Measurements from ENCODE around the gene PDLIM5.

The PDLIM5 gene

DNA sequence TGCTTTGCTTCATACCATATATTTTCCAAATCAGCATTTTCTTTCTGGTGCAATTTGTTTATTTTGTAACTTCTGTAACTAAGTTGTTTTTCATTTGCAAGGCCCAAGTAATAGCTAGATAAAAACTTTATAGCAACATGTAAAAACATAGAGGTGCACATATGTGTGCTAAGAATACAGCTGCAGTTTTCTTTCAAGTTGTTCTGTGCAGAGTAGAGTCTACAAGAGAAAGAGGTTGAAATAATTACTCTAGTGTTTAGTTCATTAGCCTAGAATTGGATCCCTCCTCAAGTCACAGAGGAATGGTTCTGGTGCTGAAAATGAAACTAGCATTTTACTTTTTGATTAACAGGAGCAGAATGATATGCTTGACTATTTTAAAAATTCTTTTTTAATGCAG lies 32.2 kb upstream of the PDLIM5 start:
- TF ChIP-seq NFRKB (IDR thresholded peaks at IDR 0.05) (no peak), FOXM1 (IDR thresholded peaks at IDR 0.05; ENCODE audit: borderline replicate concordance) (no peak), L3MBTL2 (conservative IDR thresholded peaks at IDR 0.05) (no peak), PKNOX1 (IDR thresholded peaks at IDR 0.05) (no peak), LEF1 (IDR thresholded peaks at IDR 0.05; ENCODE audit: borderline replicate concordance) (no peak), FOXK2 (IDR thresholded peaks at IDR 0.05) (no peak), ZNF384 (IDR thresholded peaks at IDR 0.05) (no peak), CTBP1 (IDR thresholded peaks at IDR 0.05; ENCODE audit: borderline replicate concordance) (no peak), HDGF (IDR thresholded peaks at IDR 0.05; ENCODE audit: borderline replicate concordance) (no peak)
- POLR2A ChIA-PET, result no interaction called here
- CTCF ChIA-PET, result interaction anchor here (1.2 kb wide), 1 partner anchor 12 kb away, joined by 4 read pairs; no protein-coding TSS in a partner anchor
- no peak for DNase-seq (ENCODE audit: extremely low spot score)

- POLR2A ChIA-PET, result no interaction called here
Measured at GRCh38 chr4:94419956-94420355, 31.8 kb upstream of the PDLIM5 start.

DNA sequence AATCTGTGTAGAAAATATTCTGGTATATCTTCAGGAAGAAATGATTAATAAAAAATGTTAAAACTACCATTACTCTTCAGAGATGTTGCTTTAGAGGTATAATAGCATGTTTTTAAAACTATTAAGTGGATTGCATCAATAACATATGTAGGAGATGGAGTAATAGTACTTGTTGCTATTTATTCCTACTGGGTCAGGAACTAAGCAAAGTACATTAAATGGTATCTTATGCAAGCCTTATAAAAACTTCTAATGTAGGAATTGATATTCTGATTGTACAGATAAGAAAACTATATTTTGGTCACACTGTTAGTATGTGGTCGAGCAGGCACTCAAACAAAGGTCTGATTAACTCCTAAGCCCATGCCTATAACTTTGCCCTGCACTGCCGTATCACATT lies 31.4 kb upstream of the PDLIM5 start:
- ChIA-PET POLR2A (no interaction called here), CTCF (no interaction called here)
- TF ChIP-seq FOXA1 (IDR thresholded peaks at IDR 0.05) (no peak), HDGF (IDR thresholded peaks at IDR 0.05; ENCODE audit: borderline replicate concordance) (no peak), LEF1 (IDR thresholded peaks at IDR 0.05; ENCODE audit: borderline replicate concordance) (no peak), NFRKB (IDR thresholded peaks at IDR 0.05) (no peak), SUZ12 (IDR thresholded peaks at IDR 0.05) (no peak), ELF4 (IDR thresholded peaks at IDR 0.05) (no peak), BHLHE40 (IDR thresholded peaks at IDR 0.05; ENCODE audit: borderline replicate concordance) (no peak), PKNOX1 (IDR thresholded peaks at IDR 0.05) (no peak), ZNF384 (IDR thresholded peaks at IDR 0.05) (no peak), L3MBTL2 (conservative IDR thresholded peaks at IDR 0.05) (no peak), TARDBP (IDR thresholded peaks at IDR 0.05) (no peak), SP1 (IDR thresholded peaks at IDR 0.05) (no peak)
- no peak for DNase-seq (ENCODE audit: extremely low spot score)

More at GRCh38 chr4:94419956-94420355, 31.8 kb upstream of the PDLIM5 start:
- CTCF ChIA-PET, result interaction anchor here (1.2 kb wide), 1 partner anchor 12 kb away, joined by 4 read pairs; no protein-coding TSS in a partner anchor
- no peak for DNase-seq (ENCODE audit: extremely low spot score)
- no peak for TF ChIP-seq BHLHE40 (IDR thresholded peaks at IDR 0.05; ENCODE audit: borderline replicate concordance)
- TF ChIP-seq SP1 (IDR thresholded peaks at IDR 0.05), result no peak
- TF ChIP-seq ZNF384 (IDR thresholded peaks at IDR 0.05), result no peak

DNA sequence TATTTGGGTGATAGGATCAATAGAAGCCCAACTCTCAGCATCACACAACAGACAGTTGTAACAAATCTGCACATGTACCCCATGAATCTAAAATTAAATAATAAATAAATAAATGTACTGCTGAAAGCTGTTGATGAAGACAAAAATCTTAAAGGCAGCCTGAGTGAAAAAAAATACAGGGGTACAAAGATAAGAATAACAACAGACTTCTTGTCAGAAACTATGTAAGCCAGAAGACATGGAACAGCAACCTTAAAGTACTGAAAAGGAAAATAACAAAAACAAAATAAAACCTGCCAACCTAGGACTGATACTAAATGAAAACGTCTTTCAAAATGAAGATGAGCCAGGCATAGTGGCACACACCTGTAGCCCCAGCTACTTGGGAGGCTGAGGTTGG lies 25.0 kb upstream of the PDLIM5 start:
- ChIA-PET POLR2A (no interaction called here), CTCF (no interaction called here)
- no peak for DNase-seq (ENCODE audit: extremely low spot score)
- TF ChIP-seq ARNT (IDR thresholded peaks at IDR 0.05) (no peak), TARDBP (IDR thresholded peaks at IDR 0.05) (no peak), NFRKB (IDR thresholded peaks at IDR 0.05) (no peak), LEF1 (IDR thresholded peaks at IDR 0.05; ENCODE audit: borderline replicate concordance) (no peak), BHLHE40 (IDR thresholded peaks at IDR 0.05; ENCODE audit: borderline replicate concordance) (no peak), FOXM1 (IDR thresholded peaks at IDR 0.05; ENCODE audit: borderline replicate concordance) (no peak), HDGF (IDR thresholded peaks at IDR 0.05; ENCODE audit: borderline replicate concordance) (no peak), ELF4 (IDR thresholded peaks at IDR 0.05) (no peak), FOXA1 (IDR thresholded peaks at IDR 0.05) (no peak), PKNOX1 (IDR thresholded peaks at IDR 0.05) (no peak), ZNF384 (IDR thresholded peaks at IDR 0.05) (no peak), SUZ12 (IDR thresholded peaks at IDR 0.05) (no peak), CTBP1 (IDR thresholded peaks at IDR 0.05; ENCODE audit: borderline replicate concordance) (no peak), SP1 (IDR thresholded peaks at IDR 0.05) (no peak), FOXK2 (IDR thresholded peaks at IDR 0.05) (no peak), L3MBTL2 (conservative IDR thresholded peaks at IDR 0.05) (no peak)

DNA sequence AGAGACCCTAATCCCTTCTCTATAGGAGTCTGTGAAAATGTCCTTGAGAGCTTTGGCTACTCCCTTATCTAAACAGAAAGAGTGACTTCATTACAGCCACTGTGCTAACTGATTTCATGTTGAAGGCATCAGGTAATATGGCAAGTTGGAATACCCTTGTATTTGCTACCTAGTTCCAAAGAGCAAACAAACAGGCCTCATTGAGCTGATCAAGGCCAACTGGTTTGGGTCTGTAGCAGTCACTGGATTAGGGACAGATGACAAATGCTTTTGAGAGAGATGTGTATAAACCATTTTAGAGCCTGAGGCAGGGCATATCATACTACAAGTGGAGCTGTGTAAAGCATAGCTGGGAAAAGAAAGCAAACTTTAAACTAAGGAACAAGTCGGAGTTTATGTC lies 22.9 kb upstream of the PDLIM5 start:
- DNase-seq (ENCODE audit: extremely low spot score), result no peak
- CTCF ChIA-PET, result interaction anchor here (1.2 to 2.2 kb wide), 2 partner anchors 20 to 22 kb away, joined by 3 to 5 read pairs; no protein-coding TSS in a partner anchor
- POLR2A ChIA-PET, result no interaction called here
- TF ChIP-seq LEF1 (IDR thresholded peaks at IDR 0.05; ENCODE audit: borderline replicate concordance), result no peak
- no peak for TF ChIP-seq BHLHE40 (IDR thresholded peaks at IDR 0.05; ENCODE audit: borderline replicate concordance)
- no peak for TF ChIP-seq FOXA1 (IDR thresholded peaks at IDR 0.05)
- no peak for TF ChIP-seq L3MBTL2 (conservative IDR thresholded peaks at IDR 0.05)
- TF ChIP-seq FOXK2 (IDR thresholded peaks at IDR 0.05), result no peak
- no peak for TF ChIP-seq FOXM1 (IDR thresholded peaks at IDR 0.05; ENCODE audit: borderline replicate concordance)
- no peak for TF ChIP-seq SUZ12 (IDR thresholded peaks at IDR 0.05)
- no peak for TF ChIP-seq ARNT (IDR thresholded peaks at IDR 0.05)
- no peak for TF ChIP-seq CTBP1 (IDR thresholded peaks at IDR 0.05; ENCODE audit: borderline replicate concordance)
- TF ChIP-seq NFRKB (IDR thresholded peaks at IDR 0.05), result no peak
- no peak for TF ChIP-seq SP1 (IDR thresholded peaks at IDR 0.05)

- DNase-seq (ENCODE audit: extremely low spot score), result no peak
- ChIA-PET POLR2A (no interaction called here), CTCF (interaction anchor here (0.9 kb wide), 1 partner anchor 144 kb away, joined by 5 read pairs; no protein-coding TSS in a partner anchor)
- TF ChIP-seq NFRKB (IDR thresholded peaks at IDR 0.05) (no peak), HDGF (IDR thresholded peaks at IDR 0.05; ENCODE audit: borderline replicate concordance) (no peak), SUZ12 (IDR thresholded peaks at IDR 0.05) (no peak), BHLHE40 (IDR thresholded peaks at IDR 0.05; ENCODE audit: borderline replicate concordance) (no peak), FOXK2 (IDR thresholded peaks at IDR 0.05) (no peak), L3MBTL2 (conservative IDR thresholded peaks at IDR 0.05) (no peak), SP1 (IDR thresholded peaks at IDR 0.05) (no peak), LEF1 (IDR thresholded peaks at IDR 0.05; ENCODE audit: borderline replicate concordance) (no peak), CTBP1 (IDR thresholded peaks at IDR 0.05; ENCODE audit: borderline replicate concordance) (no peak), PKNOX1 (IDR thresholded peaks at IDR 0.05) (no peak), ZNF384 (IDR thresholded peaks at IDR 0.05) (no peak), FOXM1 (IDR thresholded peaks at IDR 0.05; ENCODE audit: borderline replicate concordance) (no peak), ELF4 (IDR thresholded peaks at IDR 0.05) (no peak), TARDBP (IDR thresholded peaks at IDR 0.05) (no peak)
Measured at GRCh38 chr4:94430406-94430805, 21.3 kb upstream of the PDLIM5 start.
